CD4-positive, alpha-beta T cell treated with Interleukin-6 for 4 hours (primary cell): ENCODE data around the gene MEGF8.
A peak's percentile ranks its signal among the peaks of the same experiment; 100 is the strongest.

Experiments used
- DNase-seq: peaks from one replicate; pipeline ENCODE4 v3.0.0-alpha.2; 2020; ENCODE audit warnings: mixed read lengths

MEGF8 gene

DNA sequence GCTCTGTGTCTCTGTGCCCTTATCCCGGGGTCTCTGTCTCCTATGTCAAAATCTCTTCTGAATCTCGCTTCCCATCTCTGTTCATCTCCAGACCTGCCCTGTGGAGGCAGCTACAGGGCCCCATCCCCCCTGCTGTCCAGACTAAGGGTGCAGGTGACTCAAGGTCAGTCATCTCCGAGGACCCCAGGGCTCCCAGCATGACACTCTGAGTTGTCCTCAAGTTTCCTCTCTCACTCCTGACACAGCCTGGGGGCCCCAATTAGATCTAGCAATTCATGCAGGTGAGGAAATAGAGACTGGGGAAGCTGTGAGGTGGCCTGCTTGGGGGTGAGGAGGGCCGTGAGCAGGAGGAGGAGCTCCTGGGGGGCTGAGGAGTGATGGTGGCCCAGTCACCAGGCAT, 66.7 kb downstream of the MEGF8 start:
- DNase-seq, result no peak

- DNase-seq, result no peak
Measured at GRCh38 chr19:42394751-42395150, 69.3 kb downstream of the MEGF8 start.

DNA sequence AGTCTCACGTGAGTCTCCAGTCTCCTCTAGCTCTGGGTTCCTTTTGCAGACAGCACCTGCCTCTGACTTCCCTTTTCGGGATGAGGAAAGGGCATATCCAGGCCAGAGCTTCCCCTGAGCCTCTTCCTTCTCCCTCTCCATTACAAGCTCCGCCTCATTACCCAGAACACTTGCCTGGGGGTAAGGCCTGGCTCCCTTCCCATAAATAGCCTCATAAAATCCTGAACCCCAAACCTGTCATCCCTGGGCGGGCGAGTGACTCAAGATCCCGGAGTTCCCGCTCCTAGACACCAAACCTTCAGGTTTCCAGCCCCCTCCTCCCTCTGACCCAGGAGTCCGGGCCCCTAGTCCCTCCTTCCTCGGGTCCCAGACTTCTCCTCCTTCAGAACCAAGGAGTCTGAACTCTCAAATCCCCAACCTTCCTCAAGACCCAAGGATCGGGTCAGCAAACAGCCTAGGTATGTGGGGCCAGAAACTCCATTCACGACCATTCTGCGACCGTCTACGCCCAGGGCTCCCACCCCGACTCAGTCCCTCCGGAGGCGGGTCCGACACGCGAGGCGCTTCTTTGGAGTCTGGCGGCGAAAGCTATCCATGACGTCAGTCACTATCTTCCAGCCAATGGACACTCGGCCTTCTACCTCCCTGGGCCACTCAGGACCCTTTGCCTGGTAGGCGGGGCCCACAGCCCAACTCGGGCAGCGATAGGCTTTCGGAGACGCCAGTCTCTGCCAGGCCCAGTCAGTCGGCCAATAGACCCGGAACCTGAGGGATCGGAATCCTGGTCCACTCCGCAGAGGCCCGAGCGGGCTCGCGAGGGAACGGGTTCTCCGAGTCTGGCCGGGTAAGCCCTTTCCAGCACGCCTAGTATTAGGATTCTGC, 71.2 kb downstream of the MEGF8 start:
- peak; percentile 94 for DNase-seq

- peak; percentile 6 for DNase-seq
Measured at GRCh38 chr19:42397263-42398166, 72.1 kb downstream of the MEGF8 start.

DNA sequence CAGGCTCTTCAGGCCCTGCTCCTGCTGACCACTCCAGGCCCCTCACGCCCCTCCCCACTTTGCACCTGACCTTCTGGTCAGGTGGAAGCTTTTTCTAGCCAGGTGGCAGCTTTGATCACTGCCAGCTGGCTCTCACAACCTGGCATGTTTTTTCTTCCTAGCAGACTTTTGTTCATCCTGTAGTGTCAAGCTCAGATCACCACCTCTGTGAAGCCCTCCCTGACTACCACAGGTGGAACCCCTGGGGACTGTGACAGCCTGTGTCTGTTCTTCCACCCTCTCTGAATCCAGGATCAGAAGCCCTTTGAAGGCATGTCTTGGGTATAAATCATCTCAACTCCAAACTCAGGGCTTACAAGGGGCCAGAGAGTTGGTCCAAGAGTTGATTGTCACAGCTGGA, 75.0 kb downstream of the MEGF8 start:
- DNase-seq, result no peak

GRCh38 chr19:42401365-42402303, 76.2 kb downstream of the MEGF8 start:
- DNase-seq, result peak; percentile 87

- DNase-seq, result no peak
Measured at GRCh38 chr19:42402376-42403116, 77.1 kb downstream of the MEGF8 start.

- DNase-seq, result no peak
Measured at GRCh38 chr19:42403586-42403985, 78.2 kb downstream of the MEGF8 start.

DNA sequence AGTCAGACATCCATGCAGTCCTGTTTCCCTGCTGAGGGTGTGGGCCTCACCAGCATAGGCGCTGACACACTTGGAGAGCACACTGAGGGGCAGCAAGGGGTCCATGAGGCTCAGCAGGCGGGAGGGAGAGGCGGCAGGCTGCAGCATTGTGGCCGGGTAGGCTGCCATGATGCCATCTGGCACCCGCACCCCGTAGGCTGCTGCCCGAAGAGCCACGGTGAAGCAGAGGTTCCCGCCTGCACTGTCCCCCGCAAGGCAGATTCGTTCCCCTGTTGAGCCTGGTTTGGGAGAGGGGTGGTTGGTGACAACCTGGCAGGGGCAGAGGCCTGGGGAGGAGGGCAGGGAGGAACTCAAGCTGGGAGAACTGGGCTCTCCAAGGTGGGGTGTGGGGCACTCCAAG, 80.7 kb downstream of the MEGF8 start:
- DNase-seq, result no peak

GRCh38 chr19:42407085-42407815, 81.8 kb downstream of the MEGF8 start:
- DNase-seq, result no peak

DNA sequence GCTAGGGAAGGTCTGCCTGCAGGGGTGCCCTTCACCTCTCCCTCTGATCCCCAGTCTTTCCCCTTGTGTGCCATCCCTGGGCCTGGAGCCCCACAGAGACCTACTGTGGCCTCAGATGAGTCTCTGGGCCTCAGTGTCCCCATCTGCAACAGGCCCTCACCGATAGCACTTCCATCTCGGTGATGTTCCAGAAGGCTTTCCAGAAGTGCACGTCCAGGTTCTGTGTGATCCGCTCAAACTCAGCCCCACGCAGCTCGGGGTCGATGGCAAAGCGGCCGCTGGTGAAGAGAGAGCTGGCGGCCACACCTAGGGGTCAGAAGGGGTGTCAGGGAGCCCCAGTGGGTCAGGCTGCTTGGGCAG, 82.4 kb downstream of the MEGF8 start:
- no peak for DNase-seq

DNA sequence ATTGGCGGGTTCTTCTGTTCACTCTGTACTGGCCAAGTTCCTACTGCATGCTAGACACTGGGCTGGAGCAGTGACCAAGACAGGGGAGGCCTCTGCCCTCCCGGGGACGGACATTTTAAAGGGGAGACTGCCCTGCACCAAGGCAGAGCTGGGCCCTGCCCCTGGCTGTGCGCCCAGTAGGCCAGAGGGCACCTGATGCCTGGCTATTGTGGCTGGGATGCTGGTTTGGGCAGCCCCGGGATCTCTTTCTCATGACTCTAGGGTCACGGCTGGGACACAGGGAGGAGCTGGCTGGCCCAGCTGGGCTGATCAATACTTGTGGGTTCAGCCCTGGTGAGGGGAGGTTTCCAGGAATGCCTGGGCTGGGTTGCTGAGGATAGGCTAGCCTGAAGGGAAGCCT, 84.0 kb downstream of the MEGF8 start:
- no peak for DNase-seq

DNA sequence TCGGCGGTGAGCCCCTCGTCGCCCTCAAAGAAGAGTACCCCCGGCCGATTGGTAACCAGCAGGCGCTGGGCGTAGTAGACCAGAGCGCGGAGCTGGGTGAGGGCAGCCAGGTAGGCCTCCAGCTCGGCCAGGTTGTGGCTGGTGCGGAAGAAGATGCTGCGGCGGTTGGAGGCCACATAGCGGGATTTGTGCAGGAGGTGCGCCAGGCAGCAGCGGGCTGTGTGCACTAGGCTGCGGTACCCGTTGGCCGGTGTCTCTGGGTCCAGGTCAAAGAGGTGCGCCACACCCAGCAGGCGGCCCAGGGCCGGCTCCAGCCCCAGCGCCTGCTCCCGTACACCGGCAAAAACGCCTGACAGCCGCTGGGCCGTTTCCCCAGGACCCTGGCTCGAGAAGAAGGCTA, 84.9 kb downstream of the MEGF8 start:
- no peak for DNase-seq

GRCh38 chr19:42411581-42412178, 86.2 kb downstream of the MEGF8 start:
- no peak for DNase-seq

DNA sequence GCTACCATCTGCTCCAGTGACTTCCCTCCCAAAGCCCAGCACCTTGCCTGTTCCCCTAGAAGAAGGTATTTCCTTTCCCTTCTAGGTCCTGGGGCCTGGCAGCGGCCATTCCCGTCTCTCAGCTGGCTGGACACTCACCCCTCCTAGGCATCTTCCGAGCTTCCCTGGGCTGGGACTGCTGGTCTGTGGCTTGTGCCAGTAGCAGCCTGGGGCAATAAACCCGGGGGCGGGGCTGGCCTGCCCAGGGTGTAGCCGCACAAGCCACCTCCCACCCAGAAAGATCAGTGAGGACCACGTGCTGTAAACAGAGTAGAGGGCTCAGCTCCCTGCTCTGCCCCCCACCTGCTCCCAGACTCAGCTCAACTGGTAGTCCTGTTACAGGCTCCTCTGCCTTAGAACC, 86.8 kb downstream of the MEGF8 start:
- DNase-seq, result no peak

- no peak for DNase-seq
Measured at GRCh38 chr19:42412661-42413076, 87.2 kb downstream of the MEGF8 start.

GRCh38 chr19:42419309-42419708, 93.9 kb downstream of the MEGF8 start:
- no peak for DNase-seq

GRCh38 chr19:42420055-42420544, 94.7 kb downstream of the MEGF8 start:
- peak; percentile 86 for DNase-seq

DNA sequence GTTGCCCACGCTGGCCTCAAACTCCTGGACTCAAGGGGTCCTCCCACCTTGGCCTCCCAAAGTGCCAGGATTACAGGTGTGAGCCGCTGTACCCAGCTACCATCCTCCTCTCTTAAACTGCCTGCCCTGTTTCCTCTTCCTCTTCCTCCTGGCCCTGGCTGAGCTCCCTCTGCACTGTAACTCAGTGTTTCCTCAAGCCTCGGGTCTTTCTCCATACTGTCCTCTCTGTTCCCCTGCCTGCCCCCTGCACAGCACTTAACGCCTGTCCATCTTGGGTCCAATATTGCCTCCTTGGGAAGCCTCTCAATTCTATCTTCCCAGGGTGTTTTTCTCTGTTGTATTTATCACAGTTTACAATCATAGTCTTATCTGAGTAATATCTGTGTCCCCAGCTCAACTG, 95.7 kb downstream of the MEGF8 start:
- no peak for DNase-seq

DNA sequence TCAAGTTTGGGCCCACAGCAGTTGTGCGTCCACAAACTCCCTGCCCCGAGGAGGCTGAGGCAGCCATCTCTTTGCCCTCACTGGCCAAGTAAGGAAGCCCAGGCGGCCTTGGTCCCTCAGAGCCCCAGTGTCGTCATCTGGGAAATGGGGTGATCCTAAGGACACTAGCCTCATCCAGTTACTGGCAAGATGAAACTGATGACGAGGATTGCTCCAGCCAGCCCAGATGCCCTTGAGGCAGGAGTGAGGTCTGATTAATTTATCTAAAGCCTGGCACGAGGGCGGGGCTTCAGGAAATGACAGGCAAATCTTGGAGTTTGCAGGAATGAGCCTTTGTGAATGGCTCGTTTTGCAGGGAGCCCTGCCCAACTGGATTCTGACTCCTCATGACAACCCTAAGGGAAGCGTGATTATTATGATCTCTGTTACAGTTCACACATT, 96.2 kb downstream of the MEGF8 start:
- no peak for DNase-seq
